GM23338 (cell line): ENCODE measurements around the gene CACNA1B. TPM values are rescaled to one million over a fixed set of nuclear protein-coding genes. Genes with fewer than 3 reads are reported as not detected.

ENCODE experiments used
- ATAC-seq: fragments of 200-7000 bp; cut with Tn5 transposase; 3 replicates; pipeline ENCODE4 v1.9.1; 2020
- DNase-seq: peaks from one replicate; pipeline ENCODE4 v3.0.0-alpha.2; 2015; ENCODE audit warnings: low spot score
- H2AFZ ChIP-seq: fragments of 200-600 bp; sonication (generic); 2 replicates; pipeline ENCODE4 v1.8.0; 2016; ENCODE audit warnings: antibody characterized with exemption, mild to moderate bottlenecking, moderate library complexity
- H3F3A ChIP-seq: fragments of 200-600 bp; sonication (generic); replicated peaks from 2 replicates; pipeline ENCODE4 v1.8.0; 2017; ENCODE audit warnings: antibody characterized with exemption, mixed run types, low read depth
- H3K27ac ChIP-seq: fragments of 200-600 bp; sonication (generic); 2 replicates; pipeline ENCODE4 v1.6.1; 2016; ENCODE audit warnings: low read depth
- H3K27me3 ChIP-seq: fragments of 200-600 bp; sonication (generic); 2 replicates; pipeline ENCODE4 v1.8.0; 2016; ENCODE audit warnings: mild to moderate bottlenecking, mixed run types, moderate library complexity; ENCODE audit not compliant: insufficient read depth
- H3K36me3 ChIP-seq: fragments of 200-600 bp; sonication (generic); 2 replicates; pipeline ENCODE4 v1.8.0; 2016; ENCODE audit warnings: mild to moderate bottlenecking; ENCODE audit not compliant: insufficient read depth
- H3K4me1 ChIP-seq: fragments of 200-600 bp; sonication (generic); 2 replicates; pipeline ENCODE4 v1.8.0; 2016; ENCODE audit warnings: mild to moderate bottlenecking, moderate library complexity; ENCODE audit not compliant: insufficient read depth
- H3K4me2 ChIP-seq: fragments of 200-600 bp; sonication (generic); 2 replicates; pipeline ENCODE4 v1.7.1; 2017; ENCODE audit warnings: mixed run types
- H3K4me3 ChIP-seq: fragments of 200-600 bp; sonication (generic); 2 replicates; pipeline ENCODE4 v1.6.1; 2016; ENCODE audit warnings: mixed run types
- H3K79me2 ChIP-seq: fragments of 200-600 bp; sonication (generic); replicated peaks from 2 replicates; pipeline ENCODE4 v1.8.0; 2017; ENCODE audit warnings: mild to moderate bottlenecking; ENCODE audit not compliant: insufficient read depth
- H3K9me2 ChIP-seq: fragments of 200-600 bp; sonication (generic); 2 replicates; pipeline ENCODE4 v1.8.0; 2017; ENCODE audit not compliant: insufficient read depth
- H4K20me1 ChIP-seq: fragments of 200-600 bp; sonication (generic); replicated peaks from 2 replicates; pipeline ENCODE4 v1.8.0; 2017; ENCODE audit warnings: mild to moderate bottlenecking; ENCODE audit not compliant: insufficient read depth
- H3K27ac Mint-ChIP-seq: 2 replicates; pipeline ENCODE4 v1.8.0; 2020; ENCODE audit warnings: inconsistent platforms, mild to moderate bottlenecking, moderate library complexity, mixed read lengths
- H3K27me3 Mint-ChIP-seq: 3 replicates; pipeline ENCODE4 v1.8.0; 2022; ENCODE audit warnings: low read depth, mild to moderate bottlenecking, moderate library complexity, mixed read lengths, inconsistent platforms; ENCODE audit not compliant: insufficient read depth, poor library complexity
- H3K36me3 Mint-ChIP-seq: 3 replicates; pipeline ENCODE4 v1.8.0; 2021; ENCODE audit warnings: low read depth, mild to moderate bottlenecking, inconsistent platforms, moderate library complexity, mixed read lengths
- H3K4me1 Mint-ChIP-seq: 3 replicates; pipeline ENCODE4 v1.8.0; 2020; ENCODE audit warnings: mild to moderate bottlenecking, inconsistent platforms, mixed read lengths
- H3K4me3 Mint-ChIP-seq: 3 replicates; pipeline ENCODE4 v1.8.0; 2021; ENCODE audit warnings: moderate library complexity, mild to moderate bottlenecking, inconsistent platforms, mixed read lengths
- H3K9me3 Mint-ChIP-seq: 3 replicates; pipeline ENCODE4 v1.8.0; 2020; ENCODE audit warnings: moderate library complexity, mild to moderate bottlenecking, inconsistent platforms, mixed read lengths
- CREB1 ChIP-seq: fragments of 250-450 bp; sonication (Bioruptor Pico); IDR thresholded peaks from 2 replicates; pipeline ENCODE4 v1.5.0; 2020; ENCODE audit warnings: low read depth, mild to moderate bottlenecking, moderate library complexity
- CTCF ChIP-seq, 2 experiments: fragments of 200-600 bp in 1 of 2; sonication (generic) in 1 of 2; conservative IDR thresholded peaks; 2 replicates each; pipeline versions ENCODE4 v1.5.1 to v1.6.1; 2016 to 2017; ENCODE audit warnings: antibody characterized with exemption in 2 of 2, low read depth in 2 of 2, mild to moderate bottlenecking in 2 of 2, moderate library complexity in 1 of 2
- ETS1 ChIP-seq: IDR thresholded peaks from 2 replicates; pipeline ENCODE4 v1.6.1; 2016; ENCODE audit warnings: antibody characterized with exemption
- EZH2 ChIP-seq: fragments of 200-600 bp; sonication (generic); IDR thresholded peaks from one replicate; pipeline ENCODE4 v1.8.0; 2017; ENCODE audit warnings: antibody characterized with exemption, mild to moderate bottlenecking, low read depth; ENCODE audit not compliant: unreplicated experiment
- EZH2phosphoT487 ChIP-seq: fragments of 200-600 bp; sonication (generic); IDR thresholded peaks from one replicate; pipeline ENCODE4 v1.8.1; 2018; ENCODE audit warnings: antibody characterized with exemption; ENCODE audit not compliant: unreplicated experiment
- NANOG ChIP-seq: IDR thresholded peaks from 2 replicates; pipeline ENCODE4 v1.6.1; 2016; ENCODE audit warnings: antibody characterized with exemption, borderline replicate concordance
- POLR2AphosphoS5 ChIP-seq: IDR thresholded peaks from 2 replicates; pipeline ENCODE4 v1.6.1; 2016; ENCODE audit warnings: antibody characterized with exemption, low read depth
- REST ChIP-seq: IDR thresholded peaks from one replicate; pipeline ENCODE4 v1.6.1; 2018; ENCODE audit warnings: antibody characterized with exemption; ENCODE audit not compliant: unreplicated experiment
- ZNF114 ChIP-seq: fragments of 250-450 bp; sonication (Bioruptor Pico); IDR thresholded peaks from 2 replicates; pipeline ENCODE4 v1.5.0; 2020; ENCODE audit warnings: mild to moderate bottlenecking, moderate library complexity
- ZNF331 ChIP-seq: fragments of 250-450 bp; sonication (Bioruptor Pico); IDR thresholded peaks from 2 replicates; pipeline ENCODE4 v1.5.0; 2020; ENCODE audit warnings: low read depth, mild to moderate bottlenecking, moderate library complexity
- polyA plus RNA-seq: library from polyadenylated mRNA; unstranded; fragments of >200 nt; fragmentation: Nextera tagmentation; extraction: Ambion mirVana; gene quantifications from 2 replicates; pipeline ENCODE4 v1.2.1, GENCODE V29; 2016
- total RNA-seq: library from RNA; depleted of rRNA; stranded (reverse); fragments of >200 nt; shearing (Covaris generic); gene quantifications from 2 replicates; pipeline ENCODE4 v1.2.3, GENCODE V29; 2014

The CACNA1B gene
- total and polyA plus RNA-seq, 2 experiments from 2014 or later, result 1.1 to 10.4 TPM

GRCh38 chr9:137949260-137949659, 71.7 kb downstream of the CACNA1B start (continued):
- TF ChIP-seq REST, result no peak
- no peak for TF ChIP-seq EZH2

GRCh38 chr9:137951107-137951506, 73.5 kb downstream of the CACNA1B start:
- Histone ChIP-seq H4K20me1 (no peaks in the 10 kb centered on the region; the same call in 1 of the 2 replicates), H3K27ac (no peak overlapping the region), H3K79me2 (no peaks in the 10 kb centered on the region), H3F3A (no peaks in the 10 kb centered on the region), H3K4me2 (no peak overlapping the region), H3K36me3 (no peaks in the 10 kb centered on the region; the same call in 1 of the 2 replicates), H3K9me2 (no peaks in the 10 kb centered on the region), H3K4me3 (no peak overlapping the region), H2AFZ (no peak overlapping the region), H3K4me1 (no peaks in the 10 kb centered on the region), H3K27me3 (no peaks in the 10 kb centered on the region)
- no peak for TF ChIP-seq ZNF331 (CRISPR knock-in tag)
- no peak for TF ChIP-seq ZNF114 (CRISPR knock-in tag)
- ATAC-seq (no peak), DNase-seq (no peak)
- no peak overlapping the region for H3K4me3 Mint-ChIP-seq
- H3K27ac Mint-ChIP-seq, result no peak overlapping the region
- H3K9me3 Mint-ChIP-seq, result no peaks in the 10 kb centered on the region; the same call in 1 of the 3 replicates
- H3K4me1 Mint-ChIP-seq, result no peaks in the 10 kb centered on the region; the same call in 2 of the 3 replicates
- H3K27me3 Mint-ChIP-seq, result peaks cover 10% of the 10 kb centered on the region
- H3K36me3 Mint-ChIP-seq, result peaks cover 30% of the 10 kb centered on the region

- Mint-ChIP-seq H3K4me3 (no peak overlapping the region), H3K27ac (no peak overlapping the region), H3K27me3 (peaks cover 10% of the 10 kb centered on the region), H3K9me3 (no peaks in the 10 kb centered on the region; the same call in 1 of the 3 replicates), H3K36me3 (peaks cover 22% of the 10 kb centered on the region), H3K4me1 (no peaks in the 10 kb centered on the region; the same call in 2 of the 3 replicates)
- Histone ChIP-seq H3K79me2 (no peaks in the 10 kb centered on the region), H3K9me2 (no peaks in the 10 kb centered on the region), H3K4me2 (no peak overlapping the region), H3K27ac (no peak overlapping the region), H3K4me3 (no peak overlapping the region), H3K27me3 (no peaks in the 10 kb centered on the region), H3K36me3 (no peaks in the 10 kb centered on the region; the same call in 1 of the 2 replicates), H4K20me1 (no peaks in the 10 kb centered on the region; the same call in 1 of the 2 replicates), H3K4me1 (no peaks in the 10 kb centered on the region), H2AFZ (no peak overlapping the region), H3F3A (no peaks in the 10 kb centered on the region)
- DNase-seq (no peak), ATAC-seq (no peak)
- TF ChIP-seq EZH2phosphoT487 (no peak), NANOG (no peak), POLR2AphosphoS5 (no peak), CREB1 (CRISPR knock-in tag) (no peak), ETS1 (no peak), CTCF (conservative IDR thresholded peaks at IDR 0.05; ENCODE audit: low read depth in 2 of 2) (no peak)
Observed at GRCh38 chr9:137951597-137952490, 74.3 kb downstream of the CACNA1B start.
